GM21723 (cell line): ENCODE results near the gene HOXD10.

ENCODE experiments used
- ATAC-seq: cut with Tn5 transposase; IDR thresholded peaks from one replicate; pipeline ENCODE4 v1.9.1; 2021; ENCODE audit warnings: mild to moderate bottlenecking, moderate library complexity; ENCODE audit not compliant: unreplicated experiment

The HOXD10 gene

GRCh38 chr2:176121190-176122051 lies 4.8 kb downstream of the HOXD10 start:
- ATAC-seq, result no peak

- ATAC-seq, result no peak
Measured at GRCh38 chr2:176122052-176122682, 5.6 kb downstream of the HOXD10 start.

GRCh38 chr2:176122683-176123410 lies 6.3 kb downstream of the HOXD10 start, which contains the start of gene HOXD9:
TSS of gene HOXD9 (plus strand) at chr2:176122719. CDS start at chr2:176122769, 50 bp downstream.
- ATAC-seq, result no peak

GRCh38 chr2:176123411-176124109 lies 7.0 kb downstream of the HOXD10 start:
- ATAC-seq, result no peak

GRCh38 chr2:176124110-176124946 lies 7.8 kb downstream of the HOXD10 start:
- ATAC-seq, result no peak

GRCh38 chr2:176124947-176125771 lies 8.6 kb downstream of the HOXD10 start:
- ATAC-seq, result no peak

- ATAC-seq, result no peak
Measured at GRCh38 chr2:176125772-176126054, 9.1 kb downstream of the HOXD10 start.

- no peak for ATAC-seq
Measured at GRCh38 chr2:176126929-176127773, 10.6 kb downstream of the HOXD10 start.

- ATAC-seq, result no peak
Measured at GRCh38 chr2:176127774-176128072, 11.1 kb downstream of the HOXD10 start.

- ATAC-seq, result no peak
Measured at GRCh38 chr2:176128172-176128981, 11.8 kb downstream of the HOXD10 start.

GRCh38 chr2:176128982-176129796 lies 12.6 kb downstream of the HOXD10 start, which contains the start of gene HOXD8:
TSS of gene HOXD8 (plus strand) at chr2:176129705. CDS start at chr2:176130367, 662 bp downstream.
- ATAC-seq, result no peak

GRCh38 chr2:176129813-176130146 lies 13.2 kb downstream of the HOXD10 start:
- ATAC-seq, result no peak

- ATAC-seq, result no peak
Measured at GRCh38 chr2:176130147-176130956, 13.8 kb downstream of the HOXD10 start.

GRCh38 chr2:176130957-176131847 lies 14.6 kb downstream of the HOXD10 start:
- no peak for ATAC-seq

- no peak for ATAC-seq
Measured at GRCh38 chr2:176131848-176132158, 15.2 kb downstream of the HOXD10 start.
